ENCODE measurements around the gene DCTPP1. TPM values are rescaled to one million over a fixed set of nuclear protein-coding genes. Genes with fewer than 3 reads are reported as not detected.

DCTPP1 gene
- polyA plus RNA-seq, 2 of the 4 experiments (the other 2 are of a cell fraction): 105 to 121 TPM

DNA sequence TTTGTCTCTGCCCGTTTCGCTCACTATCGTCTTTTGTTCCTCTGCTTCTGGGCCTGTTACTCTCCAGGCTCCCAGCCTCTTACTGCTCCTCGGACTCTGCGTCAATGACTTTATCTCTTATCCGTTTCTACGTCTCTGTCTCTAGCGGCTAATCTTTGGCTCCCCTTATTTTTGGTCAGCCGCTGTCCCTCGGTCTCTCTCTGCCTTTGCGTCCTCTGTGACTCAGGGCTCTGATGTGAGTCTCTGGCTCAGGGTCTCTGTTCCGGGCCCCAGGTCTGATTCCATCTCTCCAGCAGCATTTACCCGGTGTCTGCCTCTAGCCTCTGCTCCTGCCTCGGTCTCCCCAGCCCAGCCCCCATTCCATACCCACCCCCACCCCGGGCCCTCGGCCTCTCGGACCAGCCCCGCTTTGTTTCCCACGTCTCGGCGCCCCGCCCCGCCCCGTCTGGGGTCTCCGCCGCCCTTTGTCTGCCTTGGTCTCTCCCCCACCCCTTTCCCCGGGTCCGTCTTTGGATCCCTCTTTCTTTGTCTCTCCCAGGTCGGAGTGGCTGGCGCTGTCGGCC, 35.2 kb downstream of the DCTPP1 start:
- 50% methylated on average over 18 of the region's 31 CpGs for WGBS (ENCODE audit: missing lambda C conversion rate)
- TF ChIP-seq JUN (IDR thresholded peaks at IDR 0.05) (no peak), PHF8 (IDR thresholded peaks at IDR 0.05; ENCODE audit: borderline replicate concordance, low read depth) (0 out of 2 replicates have a peak, but pooled peaks have one; percentile 64)
- peak overlapping the region; percentile 86 for H3K4me3 ChIP-seq
- CTCF ChIA-PET: interaction anchor here (0.6 to 11.5 kb wide), 12 partner anchors 13 to 36 kb away, joined by 3 to 149 read pairs (median 4); partner anchors contain the start of genes DCTPP1, SEPTIN1 and ZNF771
- peak overlapping the region; percentile 97 for H3K4me2 ChIP-seq
- FAIRE-seq: no peak
- peak overlapping the region; percentile 95 to 98 for H3K27ac ChIP-seq
- peaks cover 12% of the 10 kb centered on the region for H3K4me1 ChIP-seq
- POLR2A ChIA-PET: interaction anchor here (0.5 to 1.7 kb wide), 9 partner anchors 9 to 256 kb away, joined by 3 to 13 read pairs (median 4); partner anchors contain the start of genes SEPTIN1, TBC1D10B and ZNF771
- peak; percentile 15 to 39; a peak in 3 of 6 replicates for ATAC-seq
- DNase-seq (ENCODE audit: low read depth in 1 of 2, low spot score in 1 of 2): no peak
- H3K9me3 ChIP-seq: no peaks in the 10 kb centered on the region

DNA sequence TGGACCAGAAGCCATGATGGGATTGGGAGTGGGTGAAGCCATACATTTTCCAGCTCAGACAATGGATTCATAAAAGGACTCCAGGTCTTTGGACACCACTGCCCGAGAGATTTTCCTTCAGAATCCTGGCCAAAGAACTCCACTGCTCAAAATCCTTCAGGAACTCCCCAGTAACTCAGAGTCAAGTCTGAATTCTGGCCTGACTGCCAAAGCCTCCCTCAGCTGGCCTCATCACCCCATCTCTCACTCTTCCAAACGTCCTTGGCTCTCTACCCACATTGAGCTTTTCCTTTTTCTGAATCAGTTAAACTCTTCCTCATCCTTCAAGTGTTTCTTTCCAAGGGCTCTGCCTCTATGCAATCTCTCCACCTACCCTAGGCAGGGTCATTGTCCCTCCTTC, 46.3 kb downstream of the DCTPP1 start:
- ATAC-seq (no peak), DNase-seq (ENCODE audit: low read depth in 1 of 2, low spot score in 1 of 2) (no peak), FAIRE-seq (no peak)
- Histone ChIP-seq H3K4me2 (no peak overlapping the region), H3K4me3 (no peak overlapping the region), H3K4me1 (peaks cover 5% of the 10 kb centered on the region; the same call in 1 of the 3 replicates), H3K27ac (no peak overlapping the region), H3K9me3 (no peaks in the 10 kb centered on the region)
- ChIA-PET CTCF (interaction anchor here (1.0 to 6.1 kb wide), 4 partner anchors 25 to 245 kb away, joined by 3 to 26 read pairs (median 4); partner anchors contain the start of gene DCTPP1), POLR2A (interaction anchor here (1.1 to 1.2 kb wide), 2 partner anchors 12 to 34 kb away, joined by 4 read pairs; partner anchors contain the start of gene ZNF48)
- TF ChIP-seq, protein P1, sequence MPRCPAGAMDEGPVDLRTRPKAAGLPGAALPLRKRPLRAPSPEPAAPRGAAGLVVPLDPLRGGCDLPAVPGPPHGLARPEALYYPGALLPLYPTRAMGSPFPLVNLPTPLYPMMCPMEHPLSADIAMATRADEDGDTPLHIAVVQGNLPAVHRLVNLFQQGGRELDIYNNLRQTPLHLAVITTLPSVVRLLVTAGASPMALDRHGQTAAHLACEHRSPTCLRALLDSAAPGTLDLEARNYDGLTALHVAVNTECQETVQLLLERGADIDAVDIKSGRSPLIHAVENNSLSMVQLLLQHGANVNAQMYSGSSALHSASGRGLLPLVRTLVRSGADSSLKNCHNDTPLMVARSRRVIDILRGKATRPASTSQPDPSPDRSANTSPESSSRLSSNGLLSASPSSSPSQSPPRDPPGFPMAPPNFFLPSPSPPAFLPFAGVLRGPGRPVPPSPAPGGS (IDR thresholded peaks at IDR 0.05): no peak
- TF ChIP-seq NR3C1 (IDR thresholded peaks at IDR 0.05) (no peak), SMC3 (IDR thresholded peaks at IDR 0.05) (no peak), JUN (IDR thresholded peaks at IDR 0.05) (no peak), FOXS1 (CRISPR knock-in tag; IDR thresholded peaks at IDR 0.05) (no peak), EHF (CRISPR knock-in tag; IDR thresholded peaks at IDR 0.05) (no peak), NFE2L2 (conservative IDR thresholded peaks at IDR 0.05; ENCODE audit: low read length) (no peak), FOSB (CRISPR knock-in tag; IDR thresholded peaks at IDR 0.05) (no peak), RNF2 (IDR thresholded peaks at IDR 0.05; ENCODE audit: borderline replicate concordance, low read depth) (no peak), RFX5 (IDR thresholded peaks at IDR 0.05) (no peak), ZFP36 (IDR thresholded peaks at IDR 0.05; ENCODE audit: borderline replicate concordance, partially characterized antibody) (no peak)
- TF ChIP-seq, protein P2, sequence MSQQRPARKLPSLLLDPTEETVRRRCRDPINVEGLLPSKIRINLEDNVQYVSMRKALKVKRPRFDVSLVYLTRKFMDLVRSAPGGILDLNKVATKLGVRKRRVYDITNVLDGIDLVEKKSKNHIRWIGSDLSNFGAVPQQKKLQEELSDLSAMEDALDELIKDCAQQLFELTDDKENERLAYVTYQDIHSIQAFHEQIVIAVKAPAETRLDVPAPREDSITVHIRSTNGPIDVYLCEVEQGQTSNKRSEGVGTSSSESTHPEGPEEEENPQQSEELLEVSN (IDR thresholded peaks at IDR 0.05; ENCODE audit: borderline replicate concordance, low read depth): no peak
- TF ChIP-seq, protein P3, sequence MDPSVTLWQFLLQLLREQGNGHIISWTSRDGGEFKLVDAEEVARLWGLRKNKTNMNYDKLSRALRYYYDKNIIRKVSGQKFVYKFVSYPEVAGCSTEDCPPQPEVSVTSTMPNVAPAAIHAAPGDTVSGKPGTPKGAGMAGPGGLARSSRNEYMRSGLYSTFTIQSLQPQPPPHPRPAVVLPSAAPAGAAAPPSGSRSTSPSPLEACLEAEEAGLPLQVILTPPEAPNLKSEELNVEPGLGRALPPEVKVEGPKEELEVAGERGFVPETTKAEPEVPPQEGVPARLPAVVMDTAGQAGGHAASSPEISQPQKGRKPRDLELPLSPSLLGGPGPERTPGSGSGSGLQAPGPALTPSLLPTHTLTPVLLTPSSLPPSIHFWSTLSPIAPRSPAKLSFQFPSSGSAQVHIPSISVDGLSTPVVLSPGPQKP (IDR thresholded peaks at IDR 0.05; ENCODE audit: low read depth, low read length): no peak
- TF ChIP-seq, protein P4, sequence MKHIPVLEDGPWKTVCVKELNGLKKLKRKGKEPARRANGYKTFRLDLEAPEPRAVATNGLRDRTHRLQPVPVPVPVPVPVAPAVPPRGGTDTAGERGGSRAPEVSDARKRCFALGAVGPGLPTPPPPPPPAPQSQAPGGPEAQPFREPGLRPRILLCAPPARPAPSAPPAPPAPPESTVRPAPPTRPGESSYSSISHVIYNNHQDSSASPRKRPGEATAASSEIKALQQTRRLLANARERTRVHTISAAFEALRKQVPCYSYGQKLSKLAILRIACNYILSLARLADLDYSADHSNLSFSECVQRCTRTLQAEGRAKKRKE (CRISPR knock-in tag; IDR thresholded peaks at IDR 0.05; ENCODE audit: low read depth): no peak
- 54% methylated on average over 2 of the region's 2 CpGs for WGBS (ENCODE audit: missing lambda C conversion rate)

DNA sequence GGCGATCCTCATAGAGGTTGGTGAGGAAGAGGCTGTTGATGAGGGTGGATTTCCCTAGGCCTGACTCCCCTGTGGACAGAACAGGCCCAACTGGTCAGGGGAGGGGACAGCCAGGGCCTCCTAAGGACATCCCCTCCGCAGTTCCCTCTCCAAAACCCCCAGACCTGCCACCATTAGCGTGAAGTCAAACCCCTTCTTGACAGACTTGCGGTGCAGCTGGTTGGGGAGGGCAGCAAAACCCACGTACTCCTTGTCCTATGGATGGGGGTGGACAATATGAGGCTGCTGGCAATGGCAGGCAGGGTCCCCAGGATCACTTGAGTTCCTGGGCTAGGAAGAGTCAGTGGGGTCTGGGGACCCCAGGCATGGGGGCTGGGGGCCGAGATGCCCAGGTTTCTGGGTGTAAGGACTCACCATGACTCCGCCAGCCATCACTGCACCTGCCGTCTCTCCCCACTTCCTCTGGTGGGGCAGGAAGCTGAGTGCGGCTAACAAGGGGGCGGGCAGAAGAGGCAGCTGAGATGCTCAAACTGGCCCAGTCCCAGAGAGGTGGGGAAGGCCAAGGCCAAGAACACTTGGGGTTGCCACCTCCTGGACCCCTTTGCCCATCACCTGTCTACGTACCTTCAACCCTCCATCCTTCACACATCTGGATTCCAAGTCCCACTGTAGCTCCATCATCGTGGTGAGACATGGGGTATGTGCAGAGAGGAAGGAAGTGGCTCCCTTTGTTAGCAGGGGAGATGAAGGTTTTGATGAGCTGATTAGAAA, 47.5 kb downstream of the DCTPP1 start, which contains the start of gene SEPTIN1:
Gene SEPTIN1 (minus strand): TSS at position 451 of the 771 bp plus-strand sequence. CDS start 19 bp downstream, at position 432.
- 78% methylated on average over 12 of the region's 12 CpGs for WGBS (ENCODE audit: missing lambda C conversion rate)
- no peak for ATAC-seq
- Histone ChIP-seq H3K4me1 (peaks cover 7% of the 10 kb centered on the region), H3K4me2 (no peak within 1 kb of the TSS), H3K9me3 (no peaks in the 10 kb centered on the region), H3K4me3 (no peak within 1 kb of the TSS), H3K27ac (no peak within 1 kb of the TSS)
- no peak for DNase-seq (ENCODE audit: low read depth in 1 of 2, low spot score in 1 of 2)
- TF ChIP-seq PHF8 (IDR thresholded peaks at IDR 0.05; ENCODE audit: borderline replicate concordance, low read depth): no peak
- TF ChIP-seq POLR2A (IDR thresholded peaks at IDR 0.05; ENCODE audit: low read length): peak; percentile 20; the same call in 1 of the 2 replicates
- FAIRE-seq: no peak
- ChIA-PET POLR2A (interaction anchor here (1.1 kb wide), 1 partner anchor 13 kb away, joined by 4 read pairs; the partner anchor contains the start of gene ZNF48), CTCF (interaction anchor here (1.0 to 6.1 kb wide), 5 partner anchors 11 to 247 kb away, joined by 3 to 26 read pairs (median 4); partner anchors contain the start of gene ZNF48)

Measured in A549 (cell line).